Activated CD4-positive, alpha-beta T cell treated with anti-CD3 and anti-CD28 coated beads for 36 hours (primary cell): ENCODE data around the gene MRPS18B. TPM values are rescaled to one million over a fixed set of nuclear protein-coding genes. Genes with fewer than 3 reads are reported as not detected.

Source experiments
- ATAC-seq: fragments of 200-7000 bp; cut with Tn5 transposase; one replicate; pipeline ENCODE4 v1.10.0; 2021; ENCODE audit warnings: mild to moderate bottlenecking, moderate library complexity
- CTCF ChIA-PET: fragments of 350-600 bp; sonication (Branson Sonifier 250); formaldehyde crosslinking; loops from one replicate; lab custom pipeline; 2021; ENCODE audit warnings: antibody characterized with exemption; lab: Charles Lee
- POLR2A ChIA-PET: fragments of 350-600 bp; sonication (Branson Sonifier 250); formaldehyde crosslinking; loops from one replicate; lab custom pipeline; 2021; ENCODE audit warnings: antibody characterized with exemption, inconsistent platforms; lab: Charles Lee
- DNase-seq: peaks from one replicate; pipeline ENCODE4 v3.0.0-alpha.2; 2020
- H3K27ac Mint-ChIP-seq: one replicate; pipeline ENCODE4 v1.8.0; 2021; ENCODE audit warnings: mixed read lengths
- H3K27me3 Mint-ChIP-seq: one replicate; pipeline ENCODE4 v1.8.0; 2021; ENCODE audit warnings: mixed read lengths
- H3K36me3 Mint-ChIP-seq: one replicate; pipeline ENCODE4 v1.8.0; 2021; ENCODE audit warnings: low read depth, mixed read lengths
- H3K4me1 Mint-ChIP-seq: one replicate; pipeline ENCODE4 v1.8.0; 2021; ENCODE audit warnings: mixed read lengths
- H3K4me3 Mint-ChIP-seq: one replicate; pipeline ENCODE4 v1.8.0; 2021; ENCODE audit warnings: mild to moderate bottlenecking, moderate library complexity, mixed read lengths
- H3K9me3 Mint-ChIP-seq: one replicate; pipeline ENCODE4 v1.8.0; 2021; ENCODE audit warnings: low read depth, mixed read lengths
- intact Hi-C, 2 experiments: fragments of 100-400 bp; cut with DNase I in 1 of 2; cut with micrococcal nuclease in 1 of 2; formaldehyde crosslinking; loops; one replicate each; pipeline versions ENCODE4 v1.14.2 to v1.15.1; 2022 to 2024; cut with DNase I, micrococcal nuclease
- total RNA-seq, 2 experiments: library from RNA; stranded (reverse); gene quantifications; one replicate each; pipeline ENCODE4 v1.2.3, GENCODE V29; 2021

MRPS18B gene
- total RNA-seq, 2 experiments from 2014 or later = 111 to 114 TPM

DNA sequence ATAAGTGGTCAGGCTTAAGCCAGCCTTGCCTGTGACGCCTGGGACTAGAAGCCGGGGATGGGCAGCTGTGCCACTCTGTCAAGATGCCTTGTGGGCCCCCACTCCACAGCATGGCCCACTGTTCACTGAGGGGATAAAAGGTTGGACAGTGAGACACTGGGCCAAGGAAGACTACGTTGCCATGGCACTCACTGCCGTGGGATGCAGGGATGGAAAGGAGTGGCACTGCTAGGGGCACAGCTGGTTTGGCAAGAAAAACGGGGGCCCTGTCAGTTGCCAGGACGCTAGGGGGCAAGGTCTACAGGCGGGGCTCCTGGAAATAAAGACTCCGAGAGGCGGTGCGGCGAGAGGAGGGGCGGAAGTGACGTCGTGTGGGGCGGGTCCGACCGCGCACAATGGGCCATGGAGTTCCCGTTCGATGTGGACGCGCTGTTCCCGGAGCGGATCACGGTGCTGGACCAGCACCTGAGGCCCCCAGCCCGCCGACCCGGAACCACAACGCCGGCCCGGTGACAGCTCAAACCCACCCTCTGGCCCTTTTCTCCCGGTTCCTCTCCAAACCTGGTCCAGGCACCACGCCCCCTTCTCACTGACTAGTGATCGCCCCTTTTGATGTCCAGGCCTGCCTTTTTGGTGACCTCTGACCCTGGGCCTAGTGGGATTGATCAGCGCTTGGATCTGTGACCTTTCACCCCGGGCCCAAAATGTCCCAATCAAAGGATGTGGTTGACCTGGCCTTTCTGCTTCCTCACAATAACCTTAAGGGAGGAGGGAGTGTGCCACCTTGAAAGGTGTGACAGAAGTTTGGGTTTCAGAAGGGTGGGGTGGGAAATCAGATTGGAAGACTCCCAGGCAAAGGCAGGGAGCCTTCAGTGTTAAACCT is 9.1 kb downstream of the MRPS18B start, which contains the start of gene ATAT1:
ATAT1 (plus strand) TSS at position 391 of the 883 bp plus-strand sequence.
- ChIA-PET POLR2A (interaction anchor here (0.7 to 0.8 kb wide), 3 partner anchors 9 to 55 kb away, joined by 3 to 6 read pairs (median 4); partner anchors contain the start of gene MRPS18B), CTCF (interaction anchor here (1.3 kb wide), 2 partner anchors 45 to 96 kb away, joined by 6 to 8 read pairs; no protein-coding TSS in a partner anchor)
- DNase-seq = peak; percentile 91
- intact Hi-C loops = loop anchor here (1.0 to 2.0 kb wide), 5 partner anchors 9 to 104 kb away; partner anchors contain the start of genes DHX16 (in 2 of the 2), C6orf136 (in 1 of the 2), MRPS18B (in 1 of the 2) and PPP1R10 (in 1 of the 2)
- Mint-ChIP-seq H3K4me3 (peak within 1 kb of the TSS; percentile 93), H3K9me3 (no peaks in the 10 kb centered on the region), H3K27me3 (no peaks in the 10 kb centered on the region), H3K27ac (peak within 1 kb of the TSS; percentile 96), H3K4me1 (peaks cover 21% of the 10 kb centered on the region), H3K36me3 (peaks cover 52% of the 10 kb centered on the region)
- peak; percentile 98 for ATAC-seq

DNA sequence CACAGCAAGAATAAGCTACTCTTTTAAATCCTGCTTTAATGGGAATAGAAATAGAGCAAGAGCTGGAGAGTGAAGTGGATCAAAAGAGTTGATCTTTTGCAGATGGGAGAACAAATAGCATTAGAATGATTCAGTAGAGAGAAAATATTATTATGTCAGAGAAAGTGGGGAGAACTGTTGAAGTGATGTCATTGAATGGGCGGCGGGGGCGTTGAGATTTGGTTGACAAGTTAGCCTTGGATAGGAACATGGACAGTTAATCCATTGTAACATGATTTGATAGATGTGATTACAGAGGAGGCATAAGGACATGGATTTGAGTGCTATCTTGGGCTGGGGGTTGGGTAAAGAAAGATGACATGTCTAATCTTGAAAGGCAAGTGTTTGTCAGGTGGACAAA is 18.2 kb downstream of the MRPS18B start:
- peaks cover 16% of the 10 kb centered on the region for H3K36me3 Mint-ChIP-seq
- CTCF ChIA-PET = interaction anchor here (0.5 to 0.7 kb wide), 2 partner anchors 12 to 38 kb away, joined by 3 to 4 read pairs; no protein-coding TSS in a partner anchor
- peaks cover under 1% of the 10 kb centered on the region for H3K4me1 Mint-ChIP-seq
- intact Hi-C loops = no loop called here
- POLR2A ChIA-PET = interaction anchor here (0.7 kb wide), 1 partner anchor 36 kb away, joined by 3 read pairs; no protein-coding TSS in a partner anchor
- no peak overlapping the region for H3K27ac Mint-ChIP-seq
- H3K27me3 Mint-ChIP-seq = no peaks in the 10 kb centered on the region
- no peak overlapping the region for H3K4me3 Mint-ChIP-seq
- H3K9me3 Mint-ChIP-seq = no peaks in the 10 kb centered on the region
- no peak for DNase-seq
- ATAC-seq = no peak

DNA sequence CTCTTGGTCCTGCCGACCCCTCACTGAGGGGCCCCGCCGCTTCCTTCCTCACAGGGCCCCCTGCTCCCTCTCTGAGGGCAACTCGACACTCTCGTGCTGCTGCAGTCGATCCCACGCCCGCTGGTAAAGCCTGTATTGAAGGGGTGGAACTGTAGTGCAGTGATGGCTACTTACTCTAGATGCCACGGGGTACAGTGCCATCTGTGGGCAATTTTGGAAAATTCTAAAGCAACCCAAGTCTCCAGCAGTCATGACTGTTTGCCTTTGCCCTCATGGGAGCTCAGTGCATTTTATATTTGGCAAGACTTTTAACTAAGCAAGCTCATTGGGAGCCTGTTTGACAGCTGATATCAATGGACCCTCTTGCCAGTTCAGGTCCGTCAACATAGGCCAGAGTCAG is 22.8 kb downstream of the MRPS18B start:
- intact Hi-C loops = no loop called here
- POLR2A ChIA-PET = no interaction called here
- H3K27me3 Mint-ChIP-seq = no peaks in the 10 kb centered on the region
- peaks cover 5% of the 10 kb centered on the region for H3K4me1 Mint-ChIP-seq
- ATAC-seq = peak; percentile 42
- H3K9me3 Mint-ChIP-seq = no peaks in the 10 kb centered on the region
- CTCF ChIA-PET = interaction anchor here (1.6 kb wide), 1 partner anchor 43 kb away, joined by 4 read pairs; no protein-coding TSS in a partner anchor
- no peak overlapping the region for H3K4me3 Mint-ChIP-seq
- no peak overlapping the region for H3K27ac Mint-ChIP-seq
- no peak for DNase-seq
- peaks cover 6% of the 10 kb centered on the region for H3K36me3 Mint-ChIP-seq

DNA sequence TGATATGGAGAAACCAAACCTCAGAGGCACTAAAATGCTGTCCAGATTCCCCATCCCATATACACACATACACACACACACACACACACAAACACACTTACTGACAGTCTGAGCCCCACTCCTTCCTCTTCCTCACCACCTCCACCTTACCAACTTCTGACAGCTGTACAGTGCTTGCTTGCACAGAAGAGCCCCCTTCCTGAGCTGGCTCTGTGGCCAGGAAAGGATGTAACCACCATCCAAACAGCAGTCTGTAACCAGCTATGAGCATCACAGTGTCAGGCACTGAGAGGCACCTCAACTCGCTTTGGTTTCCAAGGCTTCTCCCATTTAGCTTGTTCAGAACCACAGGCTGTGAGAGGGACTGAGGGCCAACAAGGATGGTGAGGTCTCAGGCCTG is 23.4 kb downstream of the MRPS18B start:
- peak overlapping the region; percentile 69 for H3K27ac Mint-ChIP-seq
- no peak for DNase-seq
- peaks cover 10% of the 10 kb centered on the region for H3K4me1 Mint-ChIP-seq
- intact Hi-C loops = no loop called here
- H3K27me3 Mint-ChIP-seq = no peaks in the 10 kb centered on the region
- ChIA-PET POLR2A (no interaction called here), CTCF (interaction anchor here (0.6 to 1.6 kb wide), 5 partner anchors 28 to 261 kb away, joined by 3 to 4 read pairs (median 3); no protein-coding TSS in a partner anchor)
- peaks cover 12% of the 10 kb centered on the region for H3K36me3 Mint-ChIP-seq
- no peak overlapping the region for H3K4me3 Mint-ChIP-seq
- ATAC-seq = no peak
- H3K9me3 Mint-ChIP-seq = no peaks in the 10 kb centered on the region

DNA sequence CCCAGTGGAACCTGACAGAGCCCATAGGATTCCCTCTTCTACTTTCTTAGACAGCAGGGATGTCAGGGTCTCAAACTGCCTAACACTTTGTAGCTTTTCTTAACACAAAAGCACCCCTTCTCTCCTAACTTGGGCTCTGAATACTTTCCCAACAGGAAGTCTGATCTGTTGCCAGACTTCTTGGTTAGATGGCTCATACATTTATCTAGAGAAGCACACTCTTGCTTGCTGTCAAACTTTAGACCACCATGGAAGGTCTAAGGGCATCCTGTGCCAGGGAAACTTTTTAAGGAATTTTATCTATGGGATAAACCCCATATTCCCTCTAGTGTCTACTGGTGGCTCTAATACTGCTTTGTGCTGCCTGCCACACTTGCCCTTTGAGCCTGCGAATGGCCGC is 26.0 kb downstream of the MRPS18B start:
- CTCF ChIA-PET = no interaction called here
- no peak overlapping the region for H3K27ac Mint-ChIP-seq
- intact Hi-C loops = no loop called here

DNA sequence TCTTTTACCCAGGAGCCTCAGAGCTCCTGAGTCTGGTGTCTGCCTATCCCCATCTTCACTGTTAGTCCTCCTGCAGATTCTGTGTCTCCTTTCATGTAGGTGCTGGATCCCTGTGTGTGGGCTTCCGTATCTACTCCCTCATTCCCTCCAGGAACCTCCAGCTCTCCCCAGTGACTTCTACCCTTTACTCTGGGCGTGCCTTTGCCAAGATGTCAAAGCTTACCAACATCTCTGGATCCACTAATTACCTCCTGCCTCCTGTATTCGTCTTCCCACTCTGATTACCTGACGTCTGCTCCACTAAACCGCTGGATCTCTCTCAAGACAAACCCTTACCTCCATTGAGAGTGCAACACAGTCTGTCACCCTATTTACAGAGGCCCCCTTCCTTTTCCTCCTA is 27.1 kb downstream of the MRPS18B start:
- Mint-ChIP-seq H3K4me3 (no peak overlapping the region), H3K4me1 (peaks cover 24% of the 10 kb centered on the region), H3K27me3 (no peaks in the 10 kb centered on the region), H3K36me3 (peaks cover 15% of the 10 kb centered on the region), H3K9me3 (no peaks in the 10 kb centered on the region), H3K27ac (no peak overlapping the region)
- DNase-seq = no peak
- POLR2A ChIA-PET = interaction anchor here (0.6 kb wide), 1 partner anchor 34 kb away, joined by 3 read pairs; no protein-coding TSS in a partner anchor
- intact Hi-C loops = no loop called here
- no peak for ATAC-seq
- CTCF ChIA-PET = interaction anchor here (0.7 kb wide), 1 partner anchor 509 kb away, joined by 3 read pairs; no protein-coding TSS in a partner anchor

More for the DNA sequence above, 26.0 kb downstream of the MRPS18B start:
- DNase-seq (no peak), ATAC-seq (no peak)
- H3K36me3 Mint-ChIP-seq = peaks cover 13% of the 10 kb centered on the region
- no peak overlapping the region for H3K4me3 Mint-ChIP-seq
- POLR2A ChIA-PET = no interaction called here
- no peaks in the 10 kb centered on the region for H3K27me3 Mint-ChIP-seq
- H3K9me3 Mint-ChIP-seq = no peaks in the 10 kb centered on the region
- peaks cover 22% of the 10 kb centered on the region for H3K4me1 Mint-ChIP-seq

DNA sequence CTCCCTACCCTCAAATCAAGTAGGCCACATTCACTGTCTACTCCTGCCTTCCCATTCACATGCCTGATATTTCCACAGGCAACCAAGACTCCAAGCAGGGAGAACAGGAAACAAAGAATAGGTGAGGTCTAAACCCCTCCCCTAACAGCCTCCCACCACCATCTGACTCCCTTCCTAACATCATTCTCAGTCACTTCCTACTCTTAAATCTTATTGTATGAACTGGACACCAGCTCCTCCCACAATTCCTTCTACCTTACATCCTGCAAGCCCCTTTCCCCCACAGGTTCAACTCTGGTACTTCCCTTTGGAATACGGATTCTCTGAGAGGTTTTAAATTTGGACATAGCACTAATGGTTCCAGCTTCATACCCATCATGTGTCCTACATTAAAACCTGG is 28.3 kb downstream of the MRPS18B start:
- Mint-ChIP-seq H3K9me3 (no peaks in the 10 kb centered on the region), H3K27ac (peak overlapping the region; percentile 88), H3K4me1 (peaks cover 23% of the 10 kb centered on the region), H3K27me3 (no peaks in the 10 kb centered on the region), H3K4me3 (peak overlapping the region; percentile 78), H3K36me3 (peaks cover 16% of the 10 kb centered on the region)
- ChIA-PET POLR2A (interaction anchor here (1.2 kb wide), 1 partner anchor 31 kb away, joined by 17 read pairs; no protein-coding TSS in a partner anchor), CTCF (interaction anchor here (0.7 to 1.6 kb wide), 4 partner anchors 20 to 90 kb away, joined by 3 to 7 read pairs (median 3); partner anchors contain the start of gene DHX16)
- intact Hi-C loops = loop anchor here in 1 of 2 experiments (2.0 kb wide), 1 partner anchor 75 kb away; the partner anchor contains the start of gene TUBB
- ATAC-seq = no peak
- no peak for DNase-seq

DNA sequence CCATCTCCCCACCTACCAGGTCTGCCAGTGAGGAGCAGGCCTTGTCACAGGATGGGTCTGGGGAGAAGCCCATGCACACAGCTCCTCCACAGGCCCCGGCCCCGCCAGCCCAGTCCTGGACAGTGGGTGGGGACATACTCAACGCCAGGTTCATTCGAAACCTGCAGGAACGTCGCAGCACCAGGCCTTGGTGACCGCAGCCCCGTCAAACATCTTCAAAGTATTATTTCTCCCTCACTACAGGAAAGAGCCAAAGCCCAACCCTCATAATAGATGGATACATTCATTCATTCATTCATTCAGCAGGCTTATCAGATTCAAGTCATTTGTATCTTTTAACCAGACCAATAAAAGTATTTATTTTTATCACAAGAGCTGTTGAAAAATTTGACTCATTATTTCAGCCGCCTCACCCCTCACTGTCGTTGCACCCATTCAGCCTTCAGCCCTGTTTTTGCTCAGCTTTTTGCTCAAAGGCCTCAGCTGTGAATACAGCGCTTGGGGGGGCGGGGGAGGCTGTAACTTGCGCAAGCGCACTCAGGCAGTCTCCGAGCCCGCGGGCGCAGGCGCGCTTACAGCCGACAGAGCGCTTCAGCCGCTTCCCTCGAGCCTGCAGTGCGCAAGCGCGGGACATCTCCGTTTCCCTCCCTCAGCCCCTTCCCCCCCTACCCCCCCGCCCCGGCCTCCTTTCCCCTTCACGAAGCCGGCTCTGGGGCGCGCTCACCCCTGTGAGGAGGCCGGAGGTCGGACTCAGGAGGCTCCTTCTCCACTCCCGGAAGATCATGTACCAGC is 29.0 kb downstream of the MRPS18B start, which contains the start of gene C6orf136:
C6orf136 (plus strand) TSS at position 684 of the 792 bp plus-strand sequence; CDS start at position 783, 99 bp downstream.
- CTCF ChIA-PET = interaction anchor here (0.7 to 1.6 kb wide), 4 partner anchors 19 to 111 kb away, joined by 3 to 7 read pairs (median 3); partner anchors contain the start of gene DHX16
- H3K36me3 Mint-ChIP-seq = peaks cover 16% of the 10 kb centered on the region
- intact Hi-C loops = loop anchor here (1.0 to 2.0 kb wide), 12 partner anchors 20 to 512 kb away; partner anchors contain the start of genes MRPS18B (in 2 of the 2), PPP1R10 (in 2 of the 2), ABCF1 (in 1 of the 2) and ATAT1 (in 1 of the 2)

DNA sequence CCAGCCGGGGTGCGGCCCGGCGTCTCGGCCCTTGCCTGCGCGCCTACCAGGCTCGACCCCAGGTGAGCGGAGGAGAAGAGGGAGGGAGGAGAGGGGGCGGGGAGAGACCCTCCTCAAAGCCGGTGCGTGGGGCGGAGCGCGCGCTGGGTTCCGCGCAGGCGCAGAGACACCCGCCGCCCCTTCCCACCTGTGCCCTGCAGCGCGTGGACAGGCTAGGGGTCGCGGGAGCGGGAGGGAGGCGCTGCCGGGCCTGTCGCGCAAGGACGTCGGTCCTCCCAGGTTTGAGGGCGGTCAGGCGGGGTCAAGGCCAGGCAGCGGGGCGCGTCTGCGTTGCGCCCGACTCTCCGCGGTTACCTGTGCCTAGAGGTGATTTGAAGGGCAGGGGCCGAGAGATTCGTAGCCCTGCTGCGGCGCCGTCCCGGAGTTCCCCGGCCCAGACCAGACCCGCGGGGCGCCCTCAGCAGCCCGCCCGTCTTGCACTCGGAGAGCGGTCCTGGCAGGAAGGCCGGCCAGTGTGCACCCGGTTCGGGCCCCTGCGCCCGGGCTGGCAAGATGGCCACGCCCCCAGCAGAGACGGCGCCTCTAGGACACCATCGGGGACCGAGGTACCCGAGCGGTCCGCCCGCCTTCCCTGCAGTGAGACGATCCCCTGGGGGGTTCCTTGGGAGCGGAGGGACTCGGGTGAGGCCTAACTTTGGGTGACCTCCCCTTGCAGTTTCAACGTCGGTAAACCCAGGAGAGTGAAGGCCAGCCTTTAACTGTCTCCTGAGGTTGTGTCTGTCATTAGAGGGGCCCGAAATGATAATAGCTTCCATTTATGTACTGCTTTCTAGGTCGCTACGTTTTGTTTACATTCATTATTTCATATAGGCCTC is 29.8 kb downstream of the MRPS18B start:
- peaks cover 23% of the 10 kb centered on the region for H3K36me3 Mint-ChIP-seq
- peak overlapping the region; percentile 78 for H3K4me3 Mint-ChIP-seq
- H3K4me1 Mint-ChIP-seq = peaks cover 20% of the 10 kb centered on the region
- intact Hi-C loops = loop anchor here (1.0 to 2.0 kb wide), 12 partner anchors 21 to 511 kb away; partner anchors contain the start of genes MRPS18B (in 2 of the 2), PPP1R10 (in 2 of the 2), ABCF1 (in 1 of the 2) and ATAT1 (in 1 of the 2)
- no peaks in the 10 kb centered on the region for H3K27me3 Mint-ChIP-seq
- ChIA-PET CTCF (interaction anchor here (0.7 to 1.6 kb wide), 6 partner anchors 12 to 147 kb away, joined by 3 to 8 read pairs (median 4); partner anchors contain the start of gene DHX16), POLR2A (interaction anchor here (0.6 to 1.2 kb wide), 3 partner anchors 32 to 70 kb away, joined by 3 to 17 read pairs (median 4); partner anchors contain the start of gene MDC1)
- peak; percentile 70 for ATAC-seq
- H3K27ac Mint-ChIP-seq = peak overlapping the region; percentile 88
- DNase-seq = peak; percentile 88
- H3K9me3 Mint-ChIP-seq = no peaks in the 10 kb centered on the region

More for the DNA sequence above, 29.0 kb downstream of the MRPS18B start, which contains the start of gene C6orf136:
- H3K9me3 Mint-ChIP-seq = no peaks in the 10 kb centered on the region
- DNase-seq (peak; percentile 97), ATAC-seq (peak; percentile 86)
- POLR2A ChIA-PET = interaction anchor here (0.6 to 1.2 kb wide), 2 partner anchors 31 to 32 kb away, joined by 3 to 17 read pairs; no protein-coding TSS in a partner anchor
- peaks cover 20% of the 10 kb centered on the region for H3K4me1 Mint-ChIP-seq
- peak within 1 kb of the TSS; percentile 78 for H3K4me3 Mint-ChIP-seq
- H3K27me3 Mint-ChIP-seq = no peaks in the 10 kb centered on the region
- H3K27ac Mint-ChIP-seq = peak within 1 kb of the TSS; percentile 88
